NCI-H146 treated with DMSO at 0.1 percent for 48 hours (cell line): ENCODE measurements around the gene FAM169A.
A peak's percentile ranks its signal among the peaks of the same experiment; 100 is the strongest.
"Not testable (repeated sequence)": the region's sequence is repeated elsewhere in the genome, so short reads cannot be mapped to it uniquely, and the experiment has no call there.

Experiments
- DNase-seq: peaks from one replicate; lab custom pipeline; 2025; ENCODE audit not compliant: unreplicated experiment; lab: John Stamatoyannopoulos, UW

The FAM169A gene

GRCh38 chr5:74801941-74802340 lies 64.2 kb downstream of the FAM169A start:
- no peak for DNase-seq

DNA sequence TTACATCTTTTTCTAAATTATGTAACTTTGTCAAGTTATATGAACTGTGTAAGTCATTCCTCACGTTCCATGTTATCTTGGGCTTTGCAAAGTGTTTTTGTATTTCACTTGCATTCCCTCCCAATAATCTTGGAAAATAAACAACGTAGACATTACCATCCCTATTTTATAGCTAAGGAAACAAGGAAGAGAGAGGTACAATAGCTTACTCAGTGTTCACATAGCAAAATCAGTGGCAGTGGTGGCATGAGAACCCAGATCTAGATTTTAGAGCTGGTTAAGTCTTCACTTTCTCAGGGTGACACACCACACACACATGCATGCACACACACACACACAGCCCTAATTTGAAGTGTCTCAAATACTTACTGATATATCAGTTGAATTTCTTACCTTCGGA lies 65.0 kb downstream of the FAM169A start:
- DNase-seq = no peak

DNA sequence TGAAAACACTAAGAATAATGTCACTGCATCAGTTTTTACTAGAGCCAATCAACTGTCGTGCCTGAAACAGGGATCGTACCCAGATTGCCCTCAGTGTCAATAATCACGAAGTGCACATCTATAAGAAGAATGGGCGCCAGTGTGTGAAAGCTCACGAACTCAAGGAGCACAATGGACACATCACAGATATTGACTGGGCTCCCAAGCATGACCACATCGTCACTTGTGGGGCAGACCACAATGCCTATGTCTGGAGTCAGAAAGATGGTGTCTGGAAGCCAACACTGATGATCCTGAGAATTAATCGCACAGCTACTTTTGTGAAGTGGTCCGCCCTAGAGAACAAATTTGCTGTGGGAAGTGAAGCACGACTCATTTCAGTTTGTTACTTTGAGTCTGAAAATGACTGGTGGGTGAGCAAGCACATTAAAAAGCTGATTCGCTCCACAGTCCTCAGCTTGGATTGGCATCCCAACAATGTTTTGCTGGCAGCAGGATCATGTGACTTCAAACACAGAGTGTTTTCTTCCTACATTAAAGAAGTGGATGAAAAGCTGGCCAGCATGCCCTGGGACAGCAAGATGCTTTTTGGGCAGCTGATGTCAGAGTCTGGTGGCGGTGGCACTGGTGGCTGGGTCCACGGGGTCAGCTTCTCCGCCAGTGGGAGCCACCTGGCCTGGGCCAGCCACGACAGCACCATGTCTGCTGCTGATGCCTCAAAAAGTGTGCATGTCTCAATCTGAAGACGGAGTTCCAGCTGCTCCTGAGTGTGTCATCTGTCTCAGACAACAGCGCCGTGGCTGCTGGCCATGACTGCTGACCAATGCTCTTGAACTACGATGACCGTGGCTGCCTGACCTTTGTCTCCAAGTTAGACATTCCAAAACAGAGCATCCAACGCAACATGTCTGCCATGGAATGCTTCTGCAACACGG lies 66.9 kb downstream of the FAM169A start:
- DNase-seq = no peak

- not testable (repeated sequence) for DNase-seq
Observed at GRCh38 chr5:74791669-74792068, 74.5 kb downstream of the FAM169A start.

DNA sequence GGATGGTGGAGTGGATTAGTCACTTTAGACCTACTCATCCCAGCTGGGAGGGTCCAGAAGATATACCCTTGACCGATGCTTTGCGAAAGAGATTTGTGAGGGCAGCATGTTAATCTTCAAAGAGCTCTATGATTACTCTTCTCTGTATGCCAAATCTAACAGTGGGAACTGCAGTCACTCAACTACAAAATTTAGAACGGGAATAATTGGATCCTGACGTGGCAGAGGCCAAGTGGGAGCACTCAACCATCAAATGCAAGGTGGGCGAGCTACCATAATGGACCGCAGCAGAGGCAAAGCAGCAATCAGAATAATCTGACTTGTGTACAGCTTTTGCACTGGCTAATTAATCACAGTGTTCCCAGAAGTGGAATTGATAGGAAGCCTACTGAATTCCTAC lies 78.8 kb downstream of the FAM169A start:
- DNase-seq = no peak

DNA sequence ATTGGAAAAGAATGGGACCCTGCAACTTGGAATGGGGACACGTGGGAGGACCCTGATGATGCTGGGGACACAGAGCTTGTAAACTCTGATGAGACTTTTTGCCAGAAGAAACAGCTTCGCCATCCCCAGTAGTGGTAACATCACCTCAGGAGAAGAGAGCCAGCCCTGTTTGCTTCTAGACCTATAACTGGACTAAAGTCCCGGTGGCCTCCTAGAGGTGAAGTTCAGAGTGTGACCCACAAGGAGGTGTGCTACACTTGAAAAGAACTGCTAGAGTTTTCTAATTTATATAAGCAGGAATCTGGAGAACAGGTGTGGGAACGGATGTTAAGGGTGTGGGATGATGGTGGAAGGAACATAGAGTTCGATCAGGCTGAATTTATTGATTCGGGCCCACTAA lies 79.3 kb downstream of the FAM169A start:
- no peak for DNase-seq

DNA sequence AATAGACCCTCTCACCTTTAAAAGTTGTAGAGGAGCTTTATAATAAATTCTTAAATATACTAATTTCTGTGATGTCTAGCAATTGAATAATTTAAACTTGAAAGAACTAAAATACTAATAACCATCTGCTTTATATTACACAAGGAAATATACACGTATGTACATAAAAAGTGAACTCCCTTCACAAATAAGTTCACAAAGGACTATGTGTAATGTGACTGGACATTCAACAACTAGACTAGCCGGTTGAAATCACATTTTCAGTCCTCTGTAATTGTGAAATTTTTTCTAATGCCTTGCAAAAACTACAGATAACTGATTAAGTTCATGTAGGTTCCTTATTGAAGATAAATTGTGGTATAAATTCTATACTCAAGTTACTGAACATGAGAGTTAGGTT lies 87.6 kb downstream of the FAM169A start:
- no peak for DNase-seq

- DNase-seq = no peak
Observed at GRCh38 chr5:74772359-74772758, 93.8 kb downstream of the FAM169A start.

DNA sequence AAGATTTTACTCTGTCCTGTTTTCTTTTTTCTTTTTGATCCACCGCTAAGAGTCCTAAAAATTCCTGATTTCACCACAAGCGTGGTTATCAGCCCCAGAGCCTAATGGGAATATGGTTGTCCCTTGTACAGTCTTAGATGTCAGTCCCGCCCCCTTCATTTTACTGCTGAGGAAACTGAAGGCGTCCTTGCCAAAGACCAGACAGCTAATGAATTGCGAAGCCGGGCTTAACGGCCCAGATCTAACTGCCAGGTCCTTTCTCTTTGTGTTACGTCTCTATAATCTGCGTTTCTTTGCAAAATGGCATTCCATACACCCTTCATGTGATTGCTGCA lies 98.6 kb downstream of the FAM169A start:
- DNase-seq = no peak

GRCh38 chr5:74766849-74767578 lies 99.2 kb downstream of the FAM169A start, which contains the start of the genes GFM2 and NSA2:
Gene GFM2, minus strand, starts transcription at chr5:74767117. Its CDS starts 3,375 bp downstream, at chr5:74763742.
Gene NSA2, plus strand, starts transcription at chr5:74767249. Its CDS starts 112 bp downstream, at chr5:74767361.
- DNase-seq = peak; percentile 76

DNA sequence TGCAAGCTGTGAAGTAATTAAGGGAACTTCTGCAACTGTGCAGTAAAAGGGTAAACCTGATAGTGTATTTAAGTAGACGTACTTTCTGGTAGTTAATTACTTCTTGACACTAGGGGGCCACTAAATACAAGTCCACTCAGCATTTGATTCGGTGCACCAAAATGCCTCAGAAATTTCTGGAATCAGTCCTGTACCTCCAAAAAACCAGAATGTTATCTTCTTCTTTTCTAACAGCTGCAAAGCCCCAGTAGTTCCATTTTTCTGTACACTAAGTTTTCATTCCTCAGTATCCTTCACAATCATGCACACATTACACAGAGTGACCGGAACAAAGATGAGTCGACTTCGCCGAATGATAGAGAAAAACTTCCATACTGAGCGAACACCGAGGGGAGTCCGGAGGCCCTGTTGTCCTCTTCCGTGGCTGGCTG lies 99.8 kb downstream of the FAM169A start:
- DNase-seq = no peak

DNA sequence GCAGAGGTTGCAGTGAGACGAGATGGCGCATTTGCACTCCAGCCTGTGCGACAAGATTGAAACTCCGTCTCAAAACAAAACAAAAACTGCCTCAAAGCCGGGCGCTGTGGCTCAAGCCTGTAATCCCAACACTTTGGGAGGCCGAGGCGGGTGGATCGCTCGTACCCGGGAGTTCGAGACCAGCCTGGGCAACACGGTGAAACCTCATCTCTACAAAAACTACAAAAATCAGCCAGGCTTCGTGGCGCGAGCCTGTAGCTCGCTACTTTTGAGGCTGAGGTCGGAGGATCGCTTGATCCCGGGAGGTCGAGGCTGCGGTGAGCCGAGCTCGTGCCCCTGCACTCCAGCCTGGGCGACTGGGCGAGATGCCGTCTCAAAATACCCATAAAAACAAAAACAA lies 100.3 kb downstream of the FAM169A start:
- no peak for DNase-seq

DNA sequence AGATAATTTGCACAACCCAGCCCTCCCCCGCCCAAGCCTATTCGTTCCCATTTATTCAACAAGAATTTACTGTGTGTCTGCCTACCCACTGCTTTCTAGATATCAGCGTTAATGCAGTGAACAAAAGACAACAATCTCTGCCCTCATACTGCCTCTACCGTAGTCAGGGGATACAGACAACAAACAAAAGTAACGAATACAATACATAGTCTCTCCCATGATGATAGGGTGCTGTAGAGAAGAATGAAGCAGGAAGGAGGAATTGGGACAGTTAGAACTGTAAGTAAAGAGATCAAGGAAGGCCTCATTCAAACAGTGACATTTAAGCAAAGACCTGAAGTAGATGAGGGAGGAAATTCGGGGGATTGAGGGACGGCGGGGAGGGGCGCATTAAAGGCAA lies 101.0 kb downstream of the FAM169A start:
- DNase-seq = no peak

DNA sequence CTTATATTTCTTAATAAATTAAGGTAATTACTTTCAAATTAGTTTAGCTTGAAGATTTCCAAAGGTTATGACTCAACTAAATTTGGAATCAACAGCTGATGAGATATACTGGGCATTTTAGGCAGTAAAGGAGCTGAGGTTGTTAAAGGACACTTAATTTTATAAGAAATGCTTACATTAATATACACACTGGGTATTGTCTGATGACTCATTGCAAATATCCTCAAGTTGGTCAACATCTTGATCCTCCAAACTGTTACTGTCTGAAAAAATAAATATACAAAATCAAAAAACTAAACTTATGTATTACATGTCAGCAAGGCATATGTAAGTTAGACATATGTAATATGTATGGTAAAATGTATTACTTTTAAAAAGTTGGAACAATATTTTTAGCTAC lies 102.7 kb downstream of the FAM169A start:
- DNase-seq = no peak

DNA sequence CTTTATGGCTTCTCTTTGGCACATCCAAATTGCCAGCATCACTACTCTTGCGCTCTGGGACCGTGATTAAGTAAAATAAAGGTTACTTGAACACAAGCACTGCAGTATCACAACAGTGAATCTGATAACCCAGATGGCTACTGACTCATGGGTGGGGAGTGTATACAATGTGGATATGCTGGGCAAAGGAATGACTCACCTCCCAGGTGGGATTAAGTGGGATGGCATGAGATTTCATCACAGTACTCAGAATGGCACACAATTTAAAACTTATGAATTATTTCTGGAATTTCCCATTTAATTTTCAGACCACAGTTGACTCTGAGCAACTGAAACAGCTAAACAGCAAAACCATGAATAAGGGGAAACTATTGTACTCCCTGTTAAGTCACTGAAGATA lies 103.6 kb downstream of the FAM169A start:
- no peak for DNase-seq

DNA sequence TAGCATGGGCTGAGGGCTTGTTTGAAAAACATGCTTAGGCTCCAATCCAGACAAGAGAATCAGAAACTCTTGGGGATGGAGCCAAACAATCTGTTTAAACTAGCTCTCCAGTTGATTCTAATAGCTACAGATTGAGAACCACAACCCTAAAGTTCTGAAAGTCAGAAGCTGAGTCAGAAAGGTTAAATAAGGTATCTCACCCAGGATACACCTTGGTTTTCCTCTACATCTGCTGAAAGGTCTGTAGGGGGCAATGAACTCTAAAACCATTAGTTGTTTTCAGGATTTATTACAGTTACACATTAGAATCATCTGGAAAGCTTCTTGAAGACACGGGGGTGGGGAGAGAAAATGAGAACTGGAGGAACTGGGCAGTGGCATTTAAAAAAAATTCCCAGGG lies 104.9 kb downstream of the FAM169A start:
- no peak for DNase-seq

GRCh38 chr5:74748742-74749141 lies 117.4 kb downstream of the FAM169A start:
- DNase-seq = not testable (repeated sequence)

DNA sequence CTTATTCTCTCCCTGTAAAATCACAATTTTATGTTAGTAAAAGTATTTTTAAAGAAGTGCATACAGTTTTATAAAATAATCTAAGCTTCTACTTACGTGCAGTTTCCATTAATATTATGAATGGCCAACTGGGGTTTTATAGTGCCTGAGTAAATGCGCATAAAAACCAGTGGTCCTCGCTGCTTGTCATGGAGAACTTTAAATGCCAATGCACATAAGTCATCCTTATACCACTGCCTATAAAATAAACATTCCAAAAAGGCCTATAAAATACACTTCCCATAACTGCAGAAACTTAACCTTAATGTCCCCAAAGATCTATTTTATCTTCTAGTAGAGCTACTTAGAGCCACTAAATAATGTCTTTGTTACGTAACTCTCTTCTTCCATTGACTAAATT lies 127.8 kb downstream of the FAM169A start:
- no peak for DNase-seq

DNA sequence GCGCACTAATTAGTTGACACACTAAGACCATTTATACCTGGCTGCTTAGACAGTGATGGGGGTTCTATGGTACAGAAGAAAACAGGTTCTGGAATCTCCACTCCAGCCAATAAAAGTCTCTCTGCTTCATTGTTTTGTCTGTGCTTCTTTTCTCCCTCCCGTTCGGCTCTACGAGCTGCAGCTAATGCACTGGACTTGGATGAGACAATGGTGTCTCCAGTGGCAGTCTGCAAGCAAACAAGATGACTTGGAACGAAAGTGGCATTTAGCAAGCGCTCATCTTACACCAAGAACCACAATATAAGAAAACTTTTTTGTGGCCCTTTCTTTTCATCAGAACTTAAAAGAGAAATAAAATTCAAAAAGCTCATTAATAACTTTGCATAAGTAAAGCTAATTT lies 129.4 kb downstream of the FAM169A start:
- no peak for DNase-seq
